HG02678 (cell line): ENCODE data around the gene LAMB3.
A peak's percentile ranks its signal among the peaks of the same experiment; 100 is the strongest.

Experiments
- ATAC-seq: cut with Tn5 transposase; IDR thresholded peaks from one replicate; pipeline ENCODE4 v1.9.1; 2021; ENCODE audit warnings: mild to moderate bottlenecking, moderate library complexity; ENCODE audit not compliant: unreplicated experiment

Gene LAMB3

GRCh38 chr1:209618756-209619420, 33.3 kb downstream of the LAMB3 start:
- ATAC-seq: no peak

GRCh38 chr1:209618291-209618690, 33.9 kb downstream of the LAMB3 start:
- no peak for ATAC-seq

- no peak for ATAC-seq
These were observed 34.5 kb downstream of the LAMB3 start for GRCh38 chr1:209617755-209618154.

GRCh38 chr1:209617047-209617673, 35.1 kb downstream of the LAMB3 start:
- ATAC-seq: no peak

GRCh38 chr1:209616366-209617046, 35.7 kb downstream of the LAMB3 start:
- no peak for ATAC-seq

GRCh38 chr1:209614906-209615305, 37.3 kb downstream of the LAMB3 start:
- ATAC-seq: no peak

- ATAC-seq: no peak
These were observed 38.1 kb downstream of the LAMB3 start for GRCh38 chr1:209614151-209614420.

- ATAC-seq: no peak
These were observed 38.6 kb downstream of the LAMB3 start for GRCh38 chr1:209613400-209614150.

GRCh38 chr1:209612646-209613399, 39.4 kb downstream of the LAMB3 start:
- ATAC-seq: no peak

GRCh38 chr1:209611771-209612570, 40.3 kb downstream of the LAMB3 start:
- peak; percentile 45 for ATAC-seq

GRCh38 chr1:209610631-209610905, 41.7 kb downstream of the LAMB3 start:
- no peak for ATAC-seq

GRCh38 chr1:209609791-209610630, 42.2 kb downstream of the LAMB3 start:
- no peak for ATAC-seq

- ATAC-seq: no peak
These were observed 43.0 kb downstream of the LAMB3 start for GRCh38 chr1:209609041-209609790.

- ATAC-seq: peak; percentile 20
These were observed 44.4 kb downstream of the LAMB3 start for GRCh38 chr1:209607795-209608178.

- peak; percentile 83 for ATAC-seq
These were observed 45.0 kb downstream of the LAMB3 start for GRCh38 chr1:209607102-209607794.

GRCh38 chr1:209603877-209604276, 48.3 kb downstream of the LAMB3 start:
- ATAC-seq: no peak

GRCh38 chr1:209601809-209602657, 50.2 kb downstream of the LAMB3 start:
- peak; percentile 79 for ATAC-seq
